Measurements from ENCODE around the gene SLC51A.
"Not testable (repeated sequence)": the region's sequence is repeated elsewhere in the genome, so short reads cannot be mapped to it uniquely, and the experiment has no call there.

- TF ChIP-seq CTCF (IDR thresholded peaks at IDR 0.05); EZH2 (IDR thresholded peaks at IDR 0.05; ENCODE audit: borderline replicate concordance, insufficient read depth, low read depth, low read length, poor library complexity, severe bottlenecking): not testable (repeated sequence)
Observed at GRCh38 chr3:196244166-196244565, 27.8 kb downstream of the SLC51A start.

Data from B cell (primary cell).